H1 (cell line): Measurements from ENCODE around the gene CHMP6. TPM values are rescaled to one million over a fixed set of nuclear protein-coding genes. Genes with fewer than 3 reads are reported as not detected.

Experiments used
- CTCF ChIA-PET: fragments of 300-600 bp; sonication (Branson Sonifier 250); formaldehyde crosslinking; loops from one replicate; lab custom pipeline; 2021; ENCODE audit not compliant: partially characterized antibody; lab: Charles Lee
- POLR2A ChIA-PET: fragments of 300-600 bp; sonication (Branson Sonifier 250); formaldehyde crosslinking; loops from one replicate; lab custom pipeline; 2021; ENCODE audit warnings: inconsistent platforms; ENCODE audit not compliant: partially characterized antibody; lab: Charles Lee
- DNase-seq, 2 experiments: peaks; one replicate each; pipeline versions ENCODE4 v3.0.0 to v3.0.0-alpha.2; 2010 to 2022; ENCODE audit warnings: low spot score in 2 of 2, low read depth in 1 of 2, mixed read lengths in 1 of 2
- FAIRE-seq: peaks from 2 replicates; lab custom pipeline; 2011; peaks lifted over from hg19 to GRCh38; lab: Jason Lieb, UNC
- H2AFZ ChIP-seq: 2 replicates; pipeline ENCODE4 v1.8.1; 2012; ENCODE audit warnings: low read length, inconsistent platforms
- H2AK5ac ChIP-seq: 2 replicates; pipeline ENCODE4 v1.6.1; 2013; ENCODE audit warnings: low read depth, low read length
- H2BK120ac ChIP-seq: replicated peaks from 2 replicates; pipeline ENCODE3; 2013; ENCODE audit warnings: low read depth, low read length, inconsistent platforms
- H2BK12ac ChIP-seq: 2 replicates; pipeline ENCODE4 v1.6.1; 2013; ENCODE audit warnings: low read depth, low read length
- H2BK15ac ChIP-seq: 2 replicates; pipeline ENCODE4 v1.6.1; 2013; ENCODE audit warnings: low read length
- H2BK20ac ChIP-seq: 2 replicates; pipeline ENCODE4 v1.6.1; 2013; ENCODE audit warnings: low read length
- H2BK5ac ChIP-seq: 2 replicates; pipeline ENCODE4 v1.6.1; 2013; ENCODE audit warnings: low read depth, low read length
- H3K14ac ChIP-seq: 2 replicates; pipeline ENCODE4 v1.6.1; 2013; ENCODE audit warnings: inconsistent platforms; ENCODE audit not compliant: insufficient read length
- H3K18ac ChIP-seq: 2 replicates; pipeline ENCODE4 v1.6.1; 2013; ENCODE audit warnings: low read length; ENCODE audit errors: extremely low read depth
- H3K23ac ChIP-seq: 2 replicates; pipeline ENCODE4 v1.6.1; 2013; ENCODE audit warnings: inconsistent platforms; ENCODE audit not compliant: insufficient read length
- H3K23me2 ChIP-seq: 2 replicates; pipeline ENCODE4 v1.6.1; 2013; ENCODE audit warnings: low read depth, low read length
- H3K27ac ChIP-seq: 2 replicates; pipeline ENCODE4 v1.6.1; 2011; ENCODE audit warnings: low read depth, low read length, inconsistent platforms
- H3K27me3 ChIP-seq, 4 experiments: replicated peaks in 1 of 4; 1 replicate in 1 of 4; 2 replicates in 3 of 4; pipeline versions ENCODE4 v1.6.1 to v1.8.1; 2011 to 2013; ENCODE audit warnings: low read length in 3 of 4, mild to moderate bottlenecking in 3 of 4, inconsistent platforms in 2 of 4, mixed read lengths in 2 of 4, moderate library complexity in 1 of 4; ENCODE audit not compliant: control insufficient read depth in 3 of 4, insufficient read depth in 3 of 4; ENCODE audit errors: extremely low read depth in 1 of 4
- H3K36me3 ChIP-seq, 4 experiments: 2 replicates each; pipeline versions ENCODE4 v1.6.1 to v1.8.1; 2011 to 2013; ENCODE audit warnings: mild to moderate bottlenecking in 4 of 4, low read length in 3 of 4, moderate library complexity in 2 of 4, control low read depth in 1 of 4, inconsistent platforms in 1 of 4; ENCODE audit not compliant: insufficient read depth in 4 of 4, control insufficient read depth in 2 of 4
- H3K4ac ChIP-seq: replicated peaks from 2 replicates; pipeline ENCODE3; 2013; ENCODE audit warnings: low read length, low read depth, mixed read lengths, inconsistent platforms; ENCODE audit not compliant: insufficient read length
- H3K4me1 ChIP-seq, 4 experiments: replicated peaks in 1 of 4; 1 replicate in 1 of 4; 2 replicates in 3 of 4; pipeline versions ENCODE4 v1.6.1 to v1.8.1; 2011 to 2013; ENCODE audit warnings: low read length in 3 of 4, inconsistent platforms in 2 of 4, mixed read lengths in 1 of 4; ENCODE audit not compliant: insufficient read depth in 4 of 4, control insufficient read depth in 3 of 4
- H3K4me2 ChIP-seq, 2 experiments: 2 replicates each; pipeline versions ENCODE4 v1.6.1 to v1.8.1; 2011 to 2013; ENCODE audit warnings: low read depth in 2 of 2, low read length in 2 of 2, control low read depth in 1 of 2, inconsistent platforms in 1 of 2, mild to moderate bottlenecking in 1 of 2; ENCODE audit not compliant: insufficient read depth in 1 of 2
- H3K4me3 ChIP-seq, 4 experiments: fragments of 200-600, 300-600 bp in 1 of 4; sonication (generic), shearing (Covaris generic), sonication (Bioruptor Twin) in 1 of 4; 2 replicates each; pipeline versions ENCODE4 v1.5.1 to v1.8.1; 2011 to 2016; ENCODE audit warnings: low read length in 4 of 4, low read depth in 3 of 4, control low read depth in 2 of 4, inconsistent platforms in 2 of 4, mild to moderate bottlenecking in 2 of 4, mixed read lengths in 1 of 4, moderate library complexity in 1 of 4; ENCODE audit not compliant: insufficient read depth in 2 of 4; ENCODE audit errors: extremely low read depth in 1 of 4
- H3K56ac ChIP-seq: replicated peaks from 2 replicates; pipeline ENCODE3; 2013; ENCODE audit warnings: low read depth, mild to moderate bottlenecking, mixed read lengths, low read length, inconsistent platforms; ENCODE audit not compliant: insufficient read length
- H3K79me1 ChIP-seq: 2 replicates; pipeline ENCODE4 v1.6.1; 2013; ENCODE audit warnings: low read depth, low read length, control low read depth
- H3K79me2 ChIP-seq, 2 experiments: 2 replicates each; pipeline versions ENCODE4 v1.6.1 to v1.8.1; 2012 to 2013; ENCODE audit warnings: low read length in 2 of 2, mild to moderate bottlenecking in 2 of 2, inconsistent platforms in 1 of 2; ENCODE audit not compliant: insufficient read depth in 2 of 2, control insufficient read depth in 1 of 2
- H3K9ac ChIP-seq, 4 experiments: replicated peaks in 1 of 4; 1 replicate in 1 of 4; 2 replicates in 3 of 4; pipeline versions ENCODE4 v1.6.1 to v1.8.1; 2011 to 2013; ENCODE audit warnings: low read depth in 3 of 4, low read length in 3 of 4, control low read depth in 2 of 4, mild to moderate bottlenecking in 2 of 4, moderate library complexity in 2 of 4, inconsistent platforms in 1 of 4; ENCODE audit errors: extremely low read depth in 1 of 4
- H3K9me3 ChIP-seq, 2 experiments: 2 replicates each; pipeline versions ENCODE4 v1.6.1 to v1.8.1; 2012 to 2013; ENCODE audit warnings: mild to moderate bottlenecking in 2 of 2, moderate library complexity in 2 of 2, control low read depth in 1 of 2, inconsistent platforms in 1 of 2, low read depth in 1 of 2, low read length in 1 of 2, mixed read lengths in 1 of 2; ENCODE audit not compliant: insufficient read depth in 2 of 2
- H4K20me1 ChIP-seq, 2 experiments: replicated peaks in 1 of 2; 2 replicates each; pipeline versions ENCODE3 to v1.8.1; 2011 to 2013; ENCODE audit warnings: inconsistent platforms in 2 of 2, low read length in 2 of 2, mild to moderate bottlenecking in 1 of 2; ENCODE audit not compliant: insufficient read depth in 2 of 2, control insufficient read depth in 1 of 2
- H4K5ac ChIP-seq: 2 replicates; pipeline ENCODE4 v1.6.1; 2013; ENCODE audit warnings: low read length, low read depth, mixed read lengths, inconsistent platforms; ENCODE audit not compliant: insufficient read length
- H4K8ac ChIP-seq: 2 replicates; pipeline ENCODE4 v1.8.0; 2013; ENCODE audit warnings: mild to moderate bottlenecking, moderate library complexity, low read length, inconsistent platforms; ENCODE audit not compliant: insufficient read depth; ENCODE audit errors: extremely low read depth
- H4K91ac ChIP-seq: replicated peaks from 2 replicates; pipeline ENCODE3; 2013; ENCODE audit warnings: low read length, mixed read lengths, inconsistent platforms; ENCODE audit not compliant: insufficient read length
- RNF2 ChIP-seq: fragments of 200-900, 300-1000 bp; sonication (generic); IDR thresholded peaks from 2 replicates; pipeline ENCODE4 v1.7.1; 2016; ENCODE audit warnings: borderline replicate concordance, low read depth, mild to moderate bottlenecking, antibody characterized with exemption, low read length; ENCODE audit not compliant: poor library complexity, severe bottlenecking; ENCODE audit errors: missing control alignments
- WGBS, 2 experiments: shearing (Covaris generic) in 1 of 2; methylation state at CpG; one replicate each; pipeline versions ENCODE4 v1.1.6 to v1.1.7; 2013 to 2015; ENCODE audit warnings: low lambda C conversion rate in 2 of 2, mixed read lengths in 2 of 2, inconsistent platforms in 1 of 2, low coverage in 1 of 2, missing lambda C conversion rate in 1 of 2; ENCODE audit not compliant: insufficient replicate concordance in 2 of 2, insufficient coverage in 1 of 2, insufficient read length in 1 of 2; ENCODE audit errors: extremely low coverage in 1 of 2, missing lambda C conversion rate in 1 of 2; 5-methylcytosine and 5-hydroxymethylcytosine counted together
- polyA plus RNA-seq, 7 experiments: library from polyadenylated mRNA; depleted of rRNA in 3 of 7; stranded (reverse) in 5 of 7; unstranded in 2 of 7; fragments of >200 nt in 5 of 7; fragments of 200-250 nt in 2 of 7; gene quantifications; 1 replicate in 5 of 7; 2 replicates in 1 of 7; 4 replicates in 1 of 7; pipeline versions ENCODE4 v1.2.1 to v1.2.3, GENCODE V29; 2011 to 2013; ENCODE audit warnings: missing spikeins in 2 of 7, mixed read lengths in 2 of 7
- total RNA-seq: library from RNA; stranded (reverse); fragmentation: NEBNext Ultra II Directional; extraction: Animal tissue kit (Norgen Biotek cat#: 25700); gene quantifications from 2 replicates; pipeline ENCODE4 v1.2.1, GENCODE V29; 2021

The CHMP6 gene
- total and polyA plus RNA-seq, 2 of the 8 experiments (the other 6 are each of a cell fraction or from before 2014, with no cell fraction given), result 15.7 to 24.3 TPM

DNA sequence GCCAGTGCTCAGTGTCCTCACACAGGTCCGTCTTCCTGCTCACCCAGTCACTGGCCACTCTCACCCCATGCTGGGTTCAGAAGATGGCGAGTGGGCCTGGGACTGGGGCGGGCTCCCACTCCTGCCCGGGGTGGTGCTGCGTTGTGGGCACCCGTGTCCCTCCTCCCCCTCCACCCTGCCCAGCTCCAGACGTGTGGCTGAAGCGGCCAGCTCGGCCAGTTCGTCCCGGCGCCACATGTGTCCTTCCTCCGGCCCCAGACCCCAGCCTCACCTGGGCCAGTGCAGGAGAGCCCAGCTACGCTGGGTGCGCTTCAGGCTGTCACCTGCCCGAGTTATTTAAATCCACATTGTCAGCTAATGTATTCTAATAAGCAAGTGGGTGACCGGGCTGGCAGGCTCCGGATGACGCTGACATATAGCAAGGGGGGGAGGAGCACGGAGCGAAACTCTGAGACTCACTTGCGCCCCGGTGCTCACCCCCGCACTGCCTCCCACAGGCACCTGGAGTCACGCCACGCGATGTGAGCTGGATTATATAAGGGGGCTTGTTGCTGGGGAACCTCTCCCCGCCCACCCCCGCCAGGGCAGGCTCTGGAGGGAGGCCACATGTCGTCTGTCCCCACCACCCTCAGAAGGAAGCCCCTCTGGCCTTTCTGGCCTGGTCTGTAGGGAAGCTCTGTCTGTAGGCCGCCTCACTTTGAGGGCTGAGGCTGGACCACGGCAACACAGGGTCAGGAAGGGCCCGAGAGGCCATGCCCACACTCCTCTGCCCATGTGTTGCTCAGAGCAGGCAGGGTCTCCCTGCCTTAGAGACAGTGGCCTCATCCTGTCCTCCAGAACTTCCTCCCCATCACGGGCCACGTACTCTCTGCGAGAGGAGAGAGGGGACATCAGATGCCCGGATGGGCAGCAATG is 36.2 kb downstream of the CHMP6 start:
- Histone ChIP-seq H2AFZ (no peak overlapping the region), H3K36me3 (no peaks in the 10 kb centered on the region), H3K27me3 (no peaks in the 10 kb centered on the region; a peak in 3 of 7 replicates), H3K23me2 (no peaks in the 10 kb centered on the region), H4K5ac (no peak overlapping the region), H3K4me3 (no peak overlapping the region), H2BK120ac (no peak overlapping the region), H4K91ac (no peak overlapping the region), H4K8ac (0 out of 2 replicates have a peak overlapping the region, but pooled peaks have one; percentile 42), H2AK5ac (no peak overlapping the region), H3K9me3 (no peaks in the 10 kb centered on the region; a peak in 1 of 4 replicates), H3K4me1 (no peaks in the 10 kb centered on the region), H2BK12ac (peak overlapping the region; percentile 17; the same call in 1 of the 2 replicates), H3K79me2 (no peaks in the 10 kb centered on the region), H3K79me1 (no peaks in the 10 kb centered on the region), H3K9ac (no peak overlapping the region), H3K18ac (no peak overlapping the region), H4K20me1 (peaks cover 0 to 3% of the 10 kb centered on the region in 2 experiments), H2BK15ac (no peak overlapping the region; the same call in 1 of the 2 replicates), H2BK20ac (no peak overlapping the region), H3K56ac (no peak overlapping the region), H3K4me2 (no peak overlapping the region), H3K4ac (no peak overlapping the region), H3K27ac (no peak overlapping the region), H3K14ac (no peak overlapping the region), H3K23ac (no peak overlapping the region), H2BK5ac (no peak overlapping the region)
- ChIA-PET POLR2A (interaction anchor here (1.4 to 5.9 kb wide), 2 partner anchors 8 to 35 kb away, joined by 3 to 41 read pairs; partner anchors contain the start of gene BAIAP2), CTCF (interaction anchor here (0.9 to 12.9 kb wide), 4 partner anchors 8 to 69 kb away, joined by 3 to 110 read pairs (median 6); no protein-coding TSS in a partner anchor)
- WGBS, 2 experiments, result 84% methylated on average over 32 of the region's 37 CpGs; no CpG with 5 or more reads in 1 of the 2 experiments
- no peak for TF ChIP-seq RNF2
- FAIRE-seq (no peak), DNase-seq (no peak)
